Lower lobe of right lung (tissue), 2 donors: Measurements from ENCODE around the gene BCL11B. TPM values are rescaled to one million over a fixed set of nuclear protein-coding genes. Genes with fewer than 3 reads are reported as not detected.

Source experiments
- ATAC-seq, 2 donors: fragments of 200-7000 bp; cut with Tn5 transposase; one replicate each; pipeline ENCODE4 v1.9.1; 2020 to 2022; ENCODE audit warnings: mild to moderate bottlenecking in 2 of 2, moderate library complexity in 2 of 2
- DNase-seq: peaks from one replicate; pipeline ENCODE4 v3.0.0-alpha.2; 2020
- H3K27ac ChIP-seq: fragments of 200-600 bp; one replicate; pipeline ENCODE4 v1.8.0; 2022
- H3K27me3 ChIP-seq: fragments of 200-600 bp; one replicate; pipeline ENCODE4 v1.8.0; 2022; ENCODE audit warnings: low read depth
- H3K36me3 ChIP-seq: fragments of 200-600 bp; one replicate; pipeline ENCODE4 v1.8.0; 2022; ENCODE audit warnings: mild to moderate bottlenecking
- H3K4me1 ChIP-seq: fragments of 200-600 bp; one replicate; pipeline ENCODE4 v1.8.0; 2022
- H3K4me3 ChIP-seq: fragments of 200-600 bp; one replicate; pipeline ENCODE4 v1.8.0; 2022; ENCODE audit warnings: mild to moderate bottlenecking
- H3K9me3 ChIP-seq: fragments of 200-600 bp; one replicate; pipeline ENCODE4 v1.8.0; 2022
- CTCF ChIP-seq: fragments of 200-600 bp; IDR thresholded peaks from one replicate; pipeline ENCODE4 v1.8.0; 2022; ENCODE audit warnings: antibody characterized with exemption, mild to moderate bottlenecking
- intact Hi-C: fragments of 100-400 bp; cut with DNase I; formaldehyde crosslinking; loops from one replicate; pipeline ENCODE4 v1.11.0; 2022
- total RNA-seq: library from RNA; stranded (reverse); fragmentation: NEBNext Ultra II Directional; extraction: Animal tissue kit (Norgen Biotek cat#: 25700); gene quantifications from one replicate; pipeline ENCODE4 v1.2.1, GENCODE V29; 2021
- donor health status: DM: no; HTN: yes; CAD: no; lungs with severe emphysema.

Gene BCL11B
- total RNA-seq, 1 donor from 2014 or later = 2.3 TPM

GRCh38 chr14:99156814-99157213 lies 115.2 kb downstream of the BCL11B start:
- Histone ChIP-seq H3K4me3 (no peak overlapping the region), H3K36me3 (no peaks in the 10 kb centered on the region), H3K27me3 (no peaks in the 10 kb centered on the region), H3K27ac (no peak overlapping the region), H3K4me1 (peaks cover 14% of the 10 kb centered on the region), H3K9me3 (no peaks in the 10 kb centered on the region)
- no peak for TF ChIP-seq CTCF
- ATAC-seq (no peak), DNase-seq (no peak)
- intact Hi-C loops = no loop called here

GRCh38 chr14:99156090-99156425 lies 115.9 kb downstream of the BCL11B start:
- DNase-seq (no peak), ATAC-seq (no peak)
- no peaks in the 10 kb centered on the region for H3K36me3 ChIP-seq
- H3K4me1 ChIP-seq = peaks cover 14% of the 10 kb centered on the region
- intact Hi-C loops = no loop called here
- no peaks in the 10 kb centered on the region for H3K9me3 ChIP-seq
- H3K27me3 ChIP-seq = no peaks in the 10 kb centered on the region
- TF ChIP-seq CTCF = no peak
- H3K27ac ChIP-seq = no peak overlapping the region
- H3K4me3 ChIP-seq = no peak overlapping the region

GRCh38 chr14:99155173-99156089 lies 116.6 kb downstream of the BCL11B start:
- TF ChIP-seq CTCF = no peak
- peaks cover 14% of the 10 kb centered on the region for H3K4me1 ChIP-seq
- H3K27ac ChIP-seq = peak overlapping the region; percentile 13
- no peaks in the 10 kb centered on the region for H3K27me3 ChIP-seq
- H3K9me3 ChIP-seq = no peaks in the 10 kb centered on the region
- H3K36me3 ChIP-seq = no peaks in the 10 kb centered on the region
- intact Hi-C loops = no loop called here
- ATAC-seq (peak; percentile 49 to 79), DNase-seq (no peak)
- no peak overlapping the region for H3K4me3 ChIP-seq

- H3K4me3 ChIP-seq = no peak overlapping the region
- H3K27me3 ChIP-seq = no peaks in the 10 kb centered on the region
- ATAC-seq (no peak), DNase-seq (no peak)
- H3K36me3 ChIP-seq = no peaks in the 10 kb centered on the region
- intact Hi-C loops = no loop called here
- no peak overlapping the region for H3K27ac ChIP-seq
- peaks cover 3% of the 10 kb centered on the region for H3K4me1 ChIP-seq
- no peaks in the 10 kb centered on the region for H3K9me3 ChIP-seq
- TF ChIP-seq CTCF = no peak
Observed at GRCh38 chr14:99150236-99150635, 121.8 kb downstream of the BCL11B start.

- intact Hi-C loops = no loop called here
Observed at GRCh38 chr14:99148861-99149610, 123.0 kb downstream of the BCL11B start.

More at GRCh38 chr14:99148861-99149610, 123.0 kb downstream of the BCL11B start:
- Histone ChIP-seq H3K27me3 (no peaks in the 10 kb centered on the region), H3K9me3 (no peaks in the 10 kb centered on the region), H3K4me1 (no peaks in the 10 kb centered on the region), H3K27ac (no peak overlapping the region), H3K4me3 (no peak overlapping the region), H3K36me3 (no peaks in the 10 kb centered on the region)
- ATAC-seq = no peak
- no peak for DNase-seq
- TF ChIP-seq CTCF = no peak
